Activated T-helper 17 cell treated with anti-CD3 and anti-CD28 coated beads, Interleukin-2, amount 50 U/mL, for 72 hours (primary cell): ENCODE data around the gene CCDC149. TPM values are rescaled to one million over a fixed set of nuclear protein-coding genes. Genes with fewer than 3 reads are reported as not detected.
"Not testable (repeated sequence)": the region's sequence is repeated elsewhere in the genome, so short reads cannot be mapped to it uniquely, and the experiment has no call there.

ENCODE experiments used
- ATAC-seq: fragments of 150-1000 bp; cut with Tn5 transposase; replicated peaks from 2 replicates; pipeline ENCODE4 v1.10.0; 2021; ENCODE audit warnings: mild to moderate bottlenecking, moderate library complexity
- H3K27ac Mint-ChIP-seq: one replicate; pipeline ENCODE4 v1.8.0; 2022; ENCODE audit warnings: mixed read lengths
- H3K27me3 Mint-ChIP-seq: one replicate; pipeline ENCODE4 v1.8.0; 2022; ENCODE audit warnings: mixed read lengths
- H3K36me3 Mint-ChIP-seq: one replicate; pipeline ENCODE4 v1.8.0; 2022; ENCODE audit warnings: low read depth, mild to moderate bottlenecking, mixed read lengths
- H3K4me1 Mint-ChIP-seq: one replicate; pipeline ENCODE4 v1.8.0; 2022; ENCODE audit warnings: mixed read lengths
- H3K4me3 Mint-ChIP-seq: one replicate; pipeline ENCODE4 v1.8.0; 2022; ENCODE audit warnings: mild to moderate bottlenecking, mixed read lengths
- H3K9me3 Mint-ChIP-seq: one replicate; pipeline ENCODE4 v1.8.0; 2022; ENCODE audit warnings: mixed read lengths
- total RNA-seq, 2 donors: library from RNA; stranded (reverse); gene quantifications; one replicate each; pipeline ENCODE4 v1.2.3, GENCODE V29; 2022

CCDC149 gene
- total RNA-seq, 2 donors from 2014 or later = not detected

DNA sequence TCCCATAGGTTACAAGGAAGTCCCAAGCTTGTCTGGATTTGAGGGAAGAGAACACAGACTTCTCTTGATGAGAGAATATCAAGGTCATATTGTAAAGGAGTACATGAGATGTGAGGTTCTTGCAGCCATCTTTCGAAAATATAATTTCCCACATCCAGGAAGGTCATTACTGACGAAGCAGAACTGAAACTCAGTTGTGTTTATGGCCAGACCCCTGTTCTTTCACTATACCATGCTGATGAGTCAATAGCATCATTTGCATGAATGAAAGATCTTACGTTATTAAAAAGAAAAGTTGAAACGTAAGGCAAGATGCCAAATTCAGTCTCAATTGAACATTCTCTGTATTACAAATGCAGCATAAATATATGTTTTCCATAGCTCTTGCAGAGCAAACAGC, 14.2 kb upstream of the CCDC149 start:
- no peaks in the 10 kb centered on the region for H3K4me1 Mint-ChIP-seq
- no peaks in the 10 kb centered on the region for H3K36me3 Mint-ChIP-seq
- H3K9me3 Mint-ChIP-seq = peaks cover 5% of the 10 kb centered on the region
- H3K4me3 Mint-ChIP-seq = no peak overlapping the region
- peaks cover 24% of the 10 kb centered on the region for H3K27me3 Mint-ChIP-seq
- ATAC-seq = no peak
- H3K27ac Mint-ChIP-seq = no peak overlapping the region

DNA sequence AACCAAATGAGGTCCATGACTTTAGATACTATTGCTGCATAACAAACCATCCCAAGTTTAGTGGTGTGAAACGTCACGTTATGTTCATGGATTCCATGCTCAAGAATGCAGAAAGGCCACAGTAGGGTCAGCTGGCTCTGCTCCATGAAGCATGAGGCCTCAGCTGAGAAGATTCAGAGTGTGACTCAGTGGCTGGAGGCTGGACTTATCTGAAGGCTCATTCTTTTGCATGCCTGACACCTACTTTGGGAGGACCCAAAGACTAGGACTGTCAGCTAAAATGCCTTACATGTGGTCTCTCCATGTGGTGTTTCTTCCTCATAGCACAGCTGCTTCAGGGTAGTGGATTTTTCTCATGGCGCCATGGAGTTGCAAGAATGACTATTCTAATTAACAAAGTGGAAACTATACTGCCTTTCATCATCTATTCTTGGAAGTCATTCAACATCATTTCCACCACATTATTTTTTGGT, 11.5 kb upstream of the CCDC149 start:
- no peak overlapping the region for H3K4me3 Mint-ChIP-seq
- no peak for ATAC-seq
- H3K4me1 Mint-ChIP-seq = no peaks in the 10 kb centered on the region
- H3K27me3 Mint-ChIP-seq = peaks cover 19% of the 10 kb centered on the region
- H3K27ac Mint-ChIP-seq = no peak overlapping the region
- H3K36me3 Mint-ChIP-seq = no peaks in the 10 kb centered on the region
- peaks cover 6% of the 10 kb centered on the region for H3K9me3 Mint-ChIP-seq

DNA sequence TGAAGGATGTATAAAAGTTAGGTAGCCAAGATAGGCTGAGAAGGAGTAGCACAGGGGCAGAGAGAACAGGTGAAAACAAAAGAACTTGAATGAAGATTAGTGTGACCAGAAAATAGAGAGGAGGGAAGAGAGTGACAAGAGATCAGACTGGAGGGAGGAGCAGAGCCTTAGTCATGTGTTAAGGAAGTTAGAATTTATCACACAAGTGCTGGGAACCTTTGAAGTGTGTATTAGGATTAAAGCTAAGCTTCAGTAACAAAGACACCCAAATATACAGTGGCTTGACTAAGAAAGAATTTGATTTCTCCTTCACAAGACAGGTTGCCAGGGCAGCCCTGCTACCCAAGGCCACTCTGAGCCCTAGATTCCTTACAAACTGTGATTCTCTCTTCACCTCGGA, 10.7 kb upstream of the CCDC149 start:
- ATAC-seq = no peak
- no peaks in the 10 kb centered on the region for H3K36me3 Mint-ChIP-seq
- H3K4me1 Mint-ChIP-seq = no peaks in the 10 kb centered on the region
- H3K4me3 Mint-ChIP-seq = no peak overlapping the region
- H3K27me3 Mint-ChIP-seq = peaks cover 16% of the 10 kb centered on the region
- H3K27ac Mint-ChIP-seq = no peak overlapping the region
- H3K9me3 Mint-ChIP-seq = peaks cover 6% of the 10 kb centered on the region

DNA sequence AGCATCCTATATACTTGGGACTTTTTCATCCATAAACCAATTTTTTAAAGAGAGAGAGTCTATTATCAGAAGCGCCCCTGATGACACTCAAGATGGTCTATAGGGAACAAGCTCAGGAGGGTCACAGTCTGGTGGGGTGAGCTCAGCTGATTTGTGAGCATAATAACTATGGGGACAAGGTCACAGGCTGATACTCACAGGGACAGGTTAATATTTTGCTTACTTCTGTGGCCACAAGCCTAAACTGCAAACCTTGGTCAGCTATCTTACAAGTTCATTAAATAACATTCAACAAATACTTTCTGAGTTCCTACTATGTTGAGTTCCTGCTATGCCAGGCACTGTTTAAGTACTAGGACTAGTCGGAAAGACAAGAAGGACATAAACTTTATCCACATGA, 10.2 kb upstream of the CCDC149 start:
- H3K27ac Mint-ChIP-seq = no peak overlapping the region
- no peaks in the 10 kb centered on the region for H3K36me3 Mint-ChIP-seq
- no peak for ATAC-seq
- H3K4me3 Mint-ChIP-seq = no peak overlapping the region
- H3K9me3 Mint-ChIP-seq = peaks cover 6% of the 10 kb centered on the region
- H3K4me1 Mint-ChIP-seq = no peaks in the 10 kb centered on the region
- H3K27me3 Mint-ChIP-seq = peaks cover 17% of the 10 kb centered on the region

DNA sequence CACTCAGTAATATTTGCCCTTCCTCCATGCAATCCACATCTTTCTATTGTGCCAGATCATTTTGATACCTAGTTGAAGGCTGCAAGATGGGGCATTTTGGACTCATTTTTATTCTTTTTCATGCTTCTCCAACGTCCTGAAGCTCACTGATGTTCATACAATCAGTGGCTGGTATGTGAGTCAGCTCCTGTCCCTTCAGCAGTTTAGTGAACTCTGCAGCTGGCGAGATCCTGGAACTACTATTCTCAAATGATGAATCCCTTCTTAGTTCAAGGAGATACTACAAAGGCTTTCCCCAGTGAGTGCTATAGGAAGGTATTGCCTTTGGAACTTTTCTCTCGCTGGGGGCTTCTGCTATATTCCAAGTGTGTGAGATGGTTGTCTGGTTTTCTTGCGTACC, 9.6 kb upstream of the CCDC149 start:
- H3K36me3 Mint-ChIP-seq = no peaks in the 10 kb centered on the region
- peaks cover 6% of the 10 kb centered on the region for H3K9me3 Mint-ChIP-seq
- H3K27ac Mint-ChIP-seq = no peak overlapping the region
- H3K4me3 Mint-ChIP-seq = no peak overlapping the region
- no peak for ATAC-seq
- H3K27me3 Mint-ChIP-seq = peaks cover 19% of the 10 kb centered on the region
- no peaks in the 10 kb centered on the region for H3K4me1 Mint-ChIP-seq

DNA sequence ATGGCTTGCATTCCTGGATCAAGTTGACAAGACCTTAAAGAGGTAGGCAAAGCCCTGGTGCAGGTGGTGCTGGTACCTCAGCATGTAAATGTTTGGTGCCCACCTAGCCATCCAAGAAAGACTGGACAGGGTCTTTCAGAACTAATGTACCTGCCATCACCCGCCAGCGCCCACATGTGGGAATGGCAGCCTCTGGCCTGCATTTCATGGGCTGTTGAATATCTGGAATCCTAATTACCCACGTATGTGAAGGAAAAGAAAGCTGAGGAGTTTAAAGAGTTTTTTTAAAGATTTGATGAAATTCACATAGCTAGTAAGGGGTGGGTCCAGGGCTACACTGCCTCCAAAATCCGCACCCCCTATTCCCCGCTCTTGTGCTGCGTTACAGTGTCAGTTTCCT, 8.6 kb upstream of the CCDC149 start:
- no peak overlapping the region for H3K4me3 Mint-ChIP-seq
- H3K9me3 Mint-ChIP-seq = peaks cover 6% of the 10 kb centered on the region
- no peaks in the 10 kb centered on the region for H3K4me1 Mint-ChIP-seq
- ATAC-seq = no peak
- H3K27me3 Mint-ChIP-seq = peaks cover 20% of the 10 kb centered on the region
- H3K36me3 Mint-ChIP-seq = no peaks in the 10 kb centered on the region
- no peak overlapping the region for H3K27ac Mint-ChIP-seq

DNA sequence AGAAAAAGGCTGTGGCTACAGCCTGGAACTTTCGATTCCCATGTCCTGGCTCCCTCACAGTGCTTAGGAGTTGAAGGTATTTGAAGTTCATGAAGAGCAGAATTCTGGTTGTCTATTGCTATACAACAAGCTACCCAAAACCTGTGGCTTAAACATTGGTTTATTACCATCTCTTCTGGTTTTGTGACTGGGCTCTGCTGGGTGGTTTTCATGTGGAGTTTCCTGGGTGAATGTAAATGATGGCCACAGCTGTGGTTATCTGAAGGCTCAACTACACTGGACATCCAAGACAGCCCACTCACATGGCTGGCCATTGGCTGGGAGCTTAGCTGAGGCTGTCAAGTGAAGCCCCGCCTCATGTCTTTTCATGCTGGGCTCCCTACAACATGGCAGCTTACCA, 7.2 kb upstream of the CCDC149 start:
- peaks cover 17% of the 10 kb centered on the region for H3K27me3 Mint-ChIP-seq
- no peaks in the 10 kb centered on the region for H3K36me3 Mint-ChIP-seq
- H3K4me3 Mint-ChIP-seq = no peak overlapping the region
- H3K27ac Mint-ChIP-seq = no peak overlapping the region
- no peaks in the 10 kb centered on the region for H3K4me1 Mint-ChIP-seq
- ATAC-seq = no peak
- H3K9me3 Mint-ChIP-seq = peaks cover 6% of the 10 kb centered on the region

DNA sequence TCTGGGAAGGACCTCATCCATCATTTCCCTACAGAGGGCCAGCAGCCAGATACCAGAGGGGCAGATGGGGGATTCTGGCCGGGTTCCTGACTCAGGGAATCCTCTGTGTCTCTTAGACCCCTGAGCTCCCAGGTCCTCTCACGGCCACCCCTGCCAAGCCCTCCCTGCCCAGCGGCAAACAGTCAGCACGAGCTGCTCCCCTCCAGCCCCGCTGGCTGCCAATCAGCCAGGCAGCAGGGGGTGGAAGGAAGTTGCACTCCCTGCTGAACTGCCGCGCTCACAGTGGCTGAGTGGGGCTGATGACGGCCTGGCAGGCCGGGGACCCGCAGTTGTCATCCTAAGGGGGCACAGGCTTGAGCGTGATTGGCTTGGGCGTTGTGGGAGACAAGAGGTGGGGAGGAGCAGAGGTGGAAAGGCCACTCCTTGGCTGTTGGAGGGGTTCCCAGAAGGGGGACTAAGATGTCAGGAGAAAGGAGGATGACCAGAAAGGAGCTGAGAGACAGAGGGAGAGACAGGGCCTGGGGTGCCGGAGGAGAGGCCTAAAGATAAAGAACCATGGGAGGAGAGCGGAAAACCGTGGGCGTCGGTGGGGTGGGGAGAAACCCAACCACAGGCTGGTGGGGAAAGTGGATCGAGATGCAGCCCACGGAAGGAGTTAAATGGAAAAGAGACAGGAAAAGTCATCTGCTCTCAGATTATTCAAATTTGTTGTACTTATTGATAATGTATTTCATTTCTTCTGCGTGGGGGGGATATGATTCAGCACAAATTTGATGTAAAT, 4.4 kb upstream of the CCDC149 start:
- Mint-ChIP-seq H3K4me1 (no peaks in the 10 kb centered on the region), H3K27ac (no peak overlapping the region), H3K36me3 (no peaks in the 10 kb centered on the region), H3K4me3 (no peak overlapping the region), H3K27me3 (peaks cover 25% of the 10 kb centered on the region), H3K9me3 (peaks cover 4% of the 10 kb centered on the region)
- no peak for ATAC-seq

DNA sequence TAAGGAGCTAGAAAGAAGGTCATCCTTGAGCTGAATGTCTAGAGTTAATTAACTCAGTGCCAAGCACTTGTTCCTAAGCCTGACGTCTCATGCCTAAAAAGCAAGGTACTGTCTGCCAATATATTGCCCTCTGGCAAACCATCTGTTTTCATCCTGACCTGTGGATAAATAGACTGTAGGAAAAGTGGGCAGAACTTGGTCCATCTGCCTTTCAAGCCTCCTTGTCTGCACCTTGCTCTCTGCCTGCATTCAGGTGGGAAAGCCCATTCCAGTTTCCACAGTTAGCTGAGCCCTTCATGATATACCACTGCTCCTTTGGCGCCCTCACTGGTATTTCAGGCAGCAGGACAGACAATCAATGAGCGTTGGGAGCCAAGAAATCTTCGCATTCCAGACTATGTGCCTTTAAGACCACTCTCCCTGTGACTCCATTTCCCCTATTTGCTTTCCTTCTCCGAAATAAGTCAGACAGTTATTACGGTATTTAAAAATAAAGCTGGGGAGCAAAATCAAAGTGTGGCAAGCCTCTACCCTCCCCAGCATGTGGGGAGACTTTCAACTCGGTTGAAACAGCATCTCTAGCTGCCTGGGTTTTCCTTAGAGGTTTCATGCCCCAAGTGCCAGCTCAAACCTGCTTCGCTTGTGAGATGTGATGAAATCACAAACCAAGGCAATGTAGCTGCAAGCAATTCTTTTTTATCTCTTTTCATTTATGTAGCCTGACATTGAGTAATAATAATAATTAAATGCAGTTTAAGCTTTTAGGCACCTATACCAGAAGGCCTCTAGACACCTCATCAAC, 2.5 kb upstream of the CCDC149 start:
- H3K27me3 Mint-ChIP-seq = peaks cover 34% of the 10 kb centered on the region
- ATAC-seq = no peak
- no peaks in the 10 kb centered on the region for H3K4me1 Mint-ChIP-seq
- H3K27ac Mint-ChIP-seq = no peak overlapping the region
- H3K9me3 Mint-ChIP-seq = peaks cover 5% of the 10 kb centered on the region
- no peaks in the 10 kb centered on the region for H3K36me3 Mint-ChIP-seq
- no peak overlapping the region for H3K4me3 Mint-ChIP-seq

DNA sequence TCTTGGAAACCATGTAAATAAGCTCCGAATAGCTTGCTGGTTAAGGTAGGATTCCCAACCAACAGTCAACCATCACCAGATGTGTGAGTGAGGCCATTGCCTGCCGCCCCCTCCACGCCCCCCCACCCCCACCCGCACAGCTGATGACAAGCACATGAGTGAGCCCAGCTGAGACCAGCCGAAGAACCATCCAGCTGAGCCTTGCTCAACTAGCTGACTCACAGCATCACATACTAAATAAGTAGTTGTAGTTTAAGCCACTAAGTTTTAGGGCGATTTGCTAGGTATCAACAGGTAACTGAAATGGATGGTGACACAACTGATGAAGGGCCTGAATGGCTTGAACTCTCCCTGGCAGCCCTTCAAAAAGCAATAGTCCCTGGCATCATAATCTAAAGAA, 1.6 kb upstream of the CCDC149 start:
- peaks cover 42% of the 10 kb centered on the region for H3K27me3 Mint-ChIP-seq
- ATAC-seq = no peak
- no peak overlapping the region for H3K27ac Mint-ChIP-seq
- no peaks in the 10 kb centered on the region for H3K4me1 Mint-ChIP-seq
- no peaks in the 10 kb centered on the region for H3K36me3 Mint-ChIP-seq
- peaks cover 13% of the 10 kb centered on the region for H3K9me3 Mint-ChIP-seq
- H3K4me3 Mint-ChIP-seq = no peak overlapping the region

DNA sequence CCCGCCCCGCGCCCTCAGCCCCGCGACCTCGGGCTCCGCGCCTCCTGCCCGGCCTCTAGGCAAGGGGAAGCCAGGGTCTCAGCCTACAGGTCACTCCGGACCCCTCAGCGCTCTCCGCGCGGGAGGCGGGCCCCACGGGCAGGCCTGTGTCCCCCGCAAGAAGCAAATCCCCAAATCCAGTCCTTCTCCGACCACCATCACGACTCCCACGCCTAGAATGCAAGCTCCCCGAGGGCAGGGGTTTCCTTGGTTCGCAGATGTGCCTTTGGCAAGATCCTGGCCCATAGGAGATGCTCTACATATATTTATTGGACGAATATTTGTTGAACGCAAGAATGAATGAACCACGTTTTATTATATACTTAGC, 260 bp upstream of the CCDC149 start:
- Mint-ChIP-seq H3K9me3 (peaks cover 13% of the 10 kb centered on the region), H3K27me3 (peaks cover 41% of the 10 kb centered on the region), H3K4me3 (no peak overlapping the region), H3K36me3 (no peaks in the 10 kb centered on the region), H3K27ac (no peak overlapping the region), H3K4me1 (no peaks in the 10 kb centered on the region)
- no peak for ATAC-seq

DNA sequence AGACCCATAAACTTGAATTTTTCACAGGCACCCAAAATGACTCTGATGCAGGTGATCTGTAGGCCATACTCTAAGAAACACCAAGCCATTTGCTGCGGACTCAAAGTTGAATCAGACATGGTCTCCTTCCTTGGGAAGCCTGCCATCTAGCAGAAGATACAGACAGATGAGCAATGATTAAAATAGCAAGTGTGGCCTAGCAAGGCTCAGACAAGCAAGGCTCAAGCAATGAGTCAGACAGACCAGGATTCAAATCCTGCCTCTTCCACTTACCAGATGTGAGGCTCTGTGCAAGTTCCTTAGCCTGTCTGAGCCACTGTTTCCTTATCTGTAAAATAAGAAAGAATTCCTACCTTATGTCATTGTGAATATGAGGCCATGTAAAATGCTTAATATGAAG, 2.3 kb downstream of the CCDC149 start:
- no peak for ATAC-seq
- peaks cover 35% of the 10 kb centered on the region for H3K27me3 Mint-ChIP-seq
- H3K36me3 Mint-ChIP-seq = no peaks in the 10 kb centered on the region
- no peak overlapping the region for H3K27ac Mint-ChIP-seq
- no peaks in the 10 kb centered on the region for H3K4me1 Mint-ChIP-seq
- H3K9me3 Mint-ChIP-seq = peaks cover 16% of the 10 kb centered on the region
- H3K4me3 Mint-ChIP-seq = no peak overlapping the region

DNA sequence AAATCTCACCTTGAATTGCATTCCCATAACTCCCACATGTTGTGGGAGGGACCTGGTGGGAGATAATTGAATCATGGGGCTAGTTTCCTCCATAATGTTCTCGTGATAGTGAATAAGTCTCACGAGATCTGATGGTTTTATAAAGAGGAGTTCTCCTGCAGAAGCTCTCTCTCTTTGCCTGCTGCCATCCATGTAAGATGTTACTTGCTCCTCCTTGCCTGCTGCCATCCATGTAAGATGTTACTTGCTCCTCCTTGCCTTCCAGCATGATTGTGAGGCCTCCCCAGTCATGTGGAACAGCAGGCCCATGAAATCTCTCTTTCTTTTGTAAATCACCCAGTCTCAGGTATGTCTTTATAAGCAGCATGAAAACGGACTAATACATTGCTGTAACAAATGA, 3.2 kb downstream of the CCDC149 start:
- not testable (repeated sequence) for H3K4me3 Mint-ChIP-seq, H3K4me1 Mint-ChIP-seq, H3K36me3 Mint-ChIP-seq, H3K27ac Mint-ChIP-seq, ATAC-seq
- Mint-ChIP-seq H3K27me3 (peaks cover 35% of the 10 kb centered on the region), H3K9me3 (peaks cover 16% of the 10 kb centered on the region)

DNA sequence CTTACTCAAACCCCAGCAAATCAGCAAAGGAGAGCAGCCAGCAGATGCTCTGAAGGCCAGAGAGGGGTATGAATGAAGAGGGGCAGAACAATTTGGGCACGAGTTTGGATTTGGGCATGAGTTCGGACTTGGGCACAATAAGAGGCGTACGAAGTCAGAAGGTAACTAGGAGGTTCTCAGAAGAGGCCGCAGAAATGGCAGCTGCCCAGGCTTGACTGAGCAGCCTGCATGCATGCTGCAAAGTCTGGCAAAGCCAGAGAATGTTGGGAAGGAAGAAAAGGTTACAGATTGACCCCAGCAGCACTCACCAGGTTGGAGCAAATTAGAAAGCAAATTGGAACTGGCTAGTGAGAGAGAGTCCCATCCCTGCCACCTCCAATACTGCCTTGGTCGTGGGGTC, 15.2 kb downstream of the CCDC149 start:
- Mint-ChIP-seq H3K27ac (no peak overlapping the region), H3K9me3 (no peaks in the 10 kb centered on the region), H3K36me3 (no peaks in the 10 kb centered on the region), H3K27me3 (no peaks in the 10 kb centered on the region), H3K4me3 (no peak overlapping the region), H3K4me1 (no peaks in the 10 kb centered on the region)
- ATAC-seq = no peak

DNA sequence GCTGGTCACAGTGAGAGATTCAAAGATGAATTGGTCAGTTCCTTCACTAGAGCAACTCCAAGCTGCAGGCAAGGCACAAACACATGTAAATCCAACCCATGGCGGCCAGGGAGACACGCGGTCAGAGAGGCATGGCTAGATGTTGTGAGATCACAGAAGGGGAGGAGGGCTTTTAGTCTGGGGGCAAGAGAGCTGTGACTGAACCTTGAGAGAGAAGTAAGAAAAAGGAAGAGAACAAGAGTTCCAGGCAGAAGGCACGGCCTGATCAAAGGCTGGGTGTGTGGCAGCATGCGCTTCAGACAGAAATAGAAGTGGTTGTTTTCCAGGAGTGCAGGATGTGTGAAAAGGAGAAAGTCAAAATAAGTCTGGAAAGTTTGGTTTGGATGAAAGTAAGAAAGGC, 15.9 kb downstream of the CCDC149 start:
- Mint-ChIP-seq H3K4me3 (no peak overlapping the region), H3K9me3 (no peaks in the 10 kb centered on the region), H3K4me1 (no peaks in the 10 kb centered on the region), H3K36me3 (no peaks in the 10 kb centered on the region), H3K27ac (no peak overlapping the region), H3K27me3 (no peaks in the 10 kb centered on the region)
- ATAC-seq = no peak
